SH-SY5Y (cell line): ENCODE data around the gene CELSR1.

Experiments
- GATA2 ChIP-seq: IDR thresholded peaks from 2 replicates; pipeline ENCODE4 v1.6.1; 2011; ENCODE audit warnings: mild to moderate bottlenecking, low read depth, low read length
- GATA3 ChIP-seq: IDR thresholded peaks from 2 replicates; pipeline ENCODE4 v1.6.1; 2011; ENCODE audit warnings: low read depth, mild to moderate bottlenecking, low read length, moderate library complexity

- TF ChIP-seq GATA2 (no peak), GATA3 (no peak)
Measured at GRCh38 chr22:46537225-46537945, at the start of gene CELSR1.
